Stimulated activated CD4-positive, alpha-beta T cell treated with anti-CD3 and anti-CD28 coated beads, Interleukin-1b, Interleukin-23, amount 100 ng/mL, for 24 hours (primary cell): ENCODE data around the gene ZNF609.

ENCODE experiments used
- DNase-seq, 4 experiments: peaks; one replicate each; pipeline ENCODE4 v3.0.0-alpha.2; 2020; ENCODE audit warnings: low read depth in 4 of 4, low spot score in 1 of 4

The ZNF609 gene

DNA sequence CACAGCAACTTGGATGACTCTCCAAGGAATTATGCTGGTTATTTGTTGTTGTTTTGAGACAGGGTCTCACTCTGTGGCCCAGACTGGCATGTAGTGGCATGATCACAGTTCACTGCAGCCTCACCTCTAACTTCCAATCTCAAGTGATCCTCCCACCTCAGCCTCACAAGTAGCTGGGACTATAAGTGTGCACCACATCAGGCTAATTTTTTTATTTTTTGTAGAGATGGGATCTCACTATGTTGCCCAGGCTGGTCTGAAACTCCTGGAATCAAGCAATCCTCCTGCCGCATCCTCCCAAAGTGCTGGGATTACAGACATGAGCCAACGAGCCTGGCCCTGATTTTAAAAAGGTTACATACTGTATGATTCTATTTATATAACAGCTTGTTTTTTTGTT is 252.0 kb downstream of the ZNF609 start:
- DNase-seq, result no peak

DNA sequence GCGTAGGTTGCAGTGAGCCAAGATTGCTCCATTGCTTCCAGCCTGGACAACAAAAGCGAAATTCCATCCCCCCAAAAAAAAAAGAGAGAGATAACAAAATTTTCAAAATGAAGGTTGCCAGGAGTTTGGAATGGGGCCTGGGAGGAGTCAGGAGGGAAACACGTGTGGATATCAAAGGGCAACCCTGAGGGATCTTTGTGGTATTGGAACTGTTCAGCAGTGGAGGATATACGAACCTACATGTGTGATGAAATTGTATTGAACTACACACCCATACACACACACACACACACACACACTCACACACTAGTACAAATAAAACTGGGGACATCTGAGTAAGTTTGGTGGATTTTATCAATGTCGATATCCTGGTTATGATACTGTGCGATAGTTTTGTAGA is 253.2 kb downstream of the ZNF609 start:
- no peak for DNase-seq

DNA sequence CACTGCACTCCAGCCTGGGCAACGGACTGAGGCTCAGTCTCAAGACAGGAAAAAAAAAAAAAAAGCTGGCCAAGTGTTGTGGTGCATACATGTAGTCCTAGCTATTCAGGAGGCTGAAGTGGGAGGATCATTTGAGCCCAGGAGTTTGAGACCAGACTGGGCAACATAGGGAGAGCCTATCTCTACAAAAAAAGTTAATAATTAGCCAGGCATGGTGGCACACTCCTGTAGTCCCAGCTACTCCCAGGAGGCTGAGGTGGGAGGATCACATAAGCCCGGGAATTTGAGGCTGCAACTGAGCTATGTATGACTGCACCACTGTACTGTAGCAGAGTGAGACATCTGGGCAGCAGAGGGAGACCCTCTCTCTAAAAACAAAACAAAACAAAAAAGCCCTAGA is 256.1 kb downstream of the ZNF609 start:
- no peak for DNase-seq

DNA sequence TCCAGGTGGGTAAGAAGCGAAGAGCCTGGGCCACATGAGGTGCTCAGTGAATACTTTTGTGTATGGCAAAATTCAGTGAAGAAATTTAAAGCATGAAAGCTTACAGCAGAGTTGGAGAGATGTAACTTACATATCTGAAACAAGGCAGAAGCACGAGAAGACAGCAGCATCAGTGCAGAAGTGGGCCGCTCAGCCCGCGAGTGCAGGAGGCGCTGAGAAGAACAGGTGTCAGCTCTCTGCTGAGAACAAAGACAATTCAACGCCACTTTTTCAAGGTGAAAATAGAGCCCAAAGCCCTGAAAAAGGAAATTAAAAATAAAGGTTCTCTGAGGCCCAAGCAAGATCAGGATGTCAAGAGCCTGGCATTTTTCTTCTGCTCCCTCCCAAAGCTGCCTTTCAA is 256.8 kb downstream of the ZNF609 start:
- no peak for DNase-seq

DNA sequence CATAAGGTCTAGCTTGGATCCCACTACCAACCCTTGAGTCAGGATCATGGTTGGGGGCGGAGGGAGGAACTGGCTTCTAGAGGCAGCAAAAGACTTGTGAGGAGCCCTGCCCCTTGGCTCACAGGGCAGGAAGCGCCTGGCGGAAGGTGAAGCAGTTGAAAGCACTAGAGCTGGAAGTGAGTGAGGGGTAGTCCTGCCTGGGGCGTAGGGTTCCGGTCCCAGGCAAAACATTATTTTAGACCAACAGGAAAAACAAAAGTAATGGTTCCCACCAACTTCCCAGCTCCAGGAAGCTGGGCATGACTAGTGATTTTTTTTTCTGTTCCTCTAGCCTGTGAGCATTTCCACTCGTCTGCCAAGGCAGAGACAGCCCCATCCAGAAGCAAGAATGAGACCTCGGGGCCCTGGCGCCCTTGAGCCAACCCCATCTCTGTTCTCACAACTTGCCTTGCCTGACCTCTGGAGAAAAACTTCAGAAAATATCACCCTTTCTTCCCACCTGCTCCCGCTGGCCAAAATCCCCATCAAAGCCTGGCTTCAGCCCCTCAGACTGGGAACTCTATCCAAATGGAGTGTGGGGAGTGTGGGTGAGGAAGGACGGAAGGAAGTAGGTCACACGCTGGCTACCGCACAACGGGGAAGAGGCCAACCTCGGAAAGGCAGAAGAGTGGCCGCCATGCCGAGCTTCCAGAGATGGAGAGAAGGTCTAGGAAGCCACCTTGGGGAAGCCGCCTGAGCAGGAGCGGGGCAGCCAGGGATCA is 257.5 kb downstream of the ZNF609 start:
- no peak for DNase-seq

DNA sequence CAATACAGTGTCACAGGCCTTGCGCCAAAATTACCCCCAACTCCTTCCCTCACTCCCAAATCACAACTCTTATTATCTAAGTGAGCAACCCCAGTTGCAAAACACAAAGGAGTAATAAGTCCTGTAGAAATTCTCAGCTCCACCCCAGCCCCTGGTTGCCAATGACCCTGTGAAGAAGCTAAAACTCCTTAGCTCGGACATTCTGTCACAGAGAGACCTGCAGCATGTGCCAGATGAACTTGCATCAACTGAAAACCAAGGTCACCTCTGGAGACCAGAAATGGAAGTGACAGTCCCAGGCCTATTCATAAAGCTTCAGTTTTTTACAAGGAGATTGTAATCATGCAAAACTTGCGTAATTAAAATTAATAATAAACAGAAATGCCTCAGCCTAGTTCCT is 259.8 kb downstream of the ZNF609 start:
- DNase-seq, result no peak

DNA sequence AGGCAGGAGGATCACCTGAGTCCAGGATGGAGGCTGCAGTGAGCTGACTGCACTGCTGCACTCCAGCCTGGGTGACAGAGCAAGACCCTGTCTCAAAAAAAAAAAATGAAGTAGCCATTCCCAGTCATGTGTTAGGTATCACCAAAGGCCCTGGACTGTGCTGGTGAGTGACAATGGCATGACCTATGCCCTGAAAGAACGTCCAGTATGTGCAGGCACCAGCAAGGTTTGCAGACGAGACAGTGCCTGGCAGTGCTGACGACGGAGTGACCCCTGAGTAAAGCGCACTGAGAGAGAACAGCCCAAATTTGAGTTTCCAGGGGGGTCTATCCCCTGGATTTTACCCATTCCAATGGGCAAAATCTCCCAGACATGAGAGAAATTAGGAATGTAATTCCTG is 269.8 kb downstream of the ZNF609 start:
- DNase-seq, result no peak

DNA sequence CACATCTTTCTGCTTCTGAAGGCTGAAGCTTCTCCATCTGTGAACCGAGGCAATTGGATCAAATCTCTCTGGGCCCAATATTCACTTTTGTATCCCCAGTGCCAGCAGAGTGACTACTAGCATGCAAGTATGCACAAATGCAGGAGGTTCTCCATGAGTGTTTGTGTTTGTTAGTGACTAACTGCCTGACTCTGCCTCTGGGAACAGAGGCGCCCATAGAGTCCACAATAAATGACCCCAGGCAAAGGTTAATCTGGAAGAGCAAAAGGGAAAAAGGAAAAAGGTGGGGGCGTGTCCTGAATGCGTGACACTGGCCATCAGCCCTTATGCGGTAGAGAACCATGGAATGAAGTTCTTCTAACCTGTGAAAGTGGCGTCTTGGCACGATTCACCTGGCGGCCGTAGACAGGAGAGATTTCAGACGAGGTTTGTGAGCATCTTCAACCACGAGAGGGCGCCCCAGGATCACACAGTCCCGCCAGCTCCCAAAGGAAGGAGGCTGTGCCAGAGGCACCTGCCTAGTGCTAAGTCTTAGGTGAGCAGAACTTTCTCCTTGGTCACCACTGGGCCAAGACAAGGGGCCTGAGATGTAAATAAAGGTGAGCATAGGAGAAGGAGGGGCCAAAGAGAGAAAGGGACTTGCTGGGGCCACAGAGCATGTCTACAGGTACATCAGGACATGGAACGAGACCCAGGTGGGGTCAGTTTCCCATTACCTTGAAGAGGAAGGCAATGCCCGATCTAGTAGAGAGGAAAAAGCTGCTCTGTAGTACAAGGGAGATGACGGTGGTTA is 270.8 kb downstream of the ZNF609 start:
- DNase-seq, result peak; percentile 81 to 90 (median 84)

DNA sequence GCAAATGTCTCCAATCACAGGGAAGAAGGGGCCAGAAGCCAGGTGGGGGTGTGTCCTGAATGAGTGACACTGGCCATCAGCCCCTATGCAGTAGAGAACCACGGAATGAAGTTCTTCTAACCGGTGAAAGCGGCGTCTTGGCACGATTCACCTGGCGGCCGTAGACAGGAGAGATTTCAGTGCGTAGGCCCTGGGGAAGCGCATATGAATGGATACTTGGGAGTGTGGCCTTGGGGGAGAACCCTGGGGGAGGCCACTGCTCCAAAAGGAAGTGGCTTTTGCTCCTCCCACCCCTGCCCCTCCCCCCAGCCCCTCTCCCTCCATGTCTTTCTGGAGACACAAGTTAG is 271.4 kb downstream of the ZNF609 start:
- DNase-seq, result no peak

DNA sequence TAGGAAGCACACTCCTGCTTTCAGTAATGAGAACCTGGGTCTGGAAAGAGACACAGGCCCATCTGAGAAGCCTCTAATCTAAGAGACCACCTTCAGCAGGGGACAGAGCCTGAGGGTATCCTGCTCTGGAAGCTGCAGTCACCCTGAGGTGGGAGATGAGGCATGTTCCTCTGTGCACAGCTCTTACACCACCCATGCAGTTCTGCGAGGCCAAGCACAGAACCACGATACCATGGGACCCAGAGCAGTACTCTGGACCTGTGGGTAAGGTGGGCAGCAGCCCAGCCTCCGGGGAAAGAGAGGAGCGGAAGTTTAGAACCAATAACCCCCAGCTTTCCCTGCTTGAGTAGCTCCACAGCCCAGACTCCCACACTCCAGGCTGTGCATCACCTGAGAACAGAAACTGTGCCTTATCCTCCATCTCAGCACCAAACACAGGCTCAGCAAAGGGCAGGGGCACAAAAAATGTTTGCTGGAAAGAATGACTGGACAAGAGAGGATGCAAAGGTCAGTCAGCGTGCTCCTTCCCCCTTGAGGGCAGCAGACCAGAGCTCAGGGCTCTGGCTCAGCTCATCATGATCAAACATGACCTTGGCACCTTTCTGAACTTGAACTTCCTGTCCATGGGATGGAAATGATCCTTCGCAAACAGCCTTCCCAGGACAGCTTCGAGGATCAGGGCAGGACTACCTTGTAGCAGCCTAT is 271.9 kb downstream of the ZNF609 start:
- no peak for DNase-seq
